ENCODE measurements around the gene ABCA2.
A peak's percentile ranks its signal among the peaks of the same experiment; 100 is the strongest.
"Not testable (repeated sequence)": the region's sequence is repeated elsewhere in the genome, so short reads cannot be mapped to it uniquely, and the experiment has no call there.

Gene ABCA2

GRCh38 chr9:137044037-137044436 is 16.0 kb upstream of the ABCA2 start:
- DNase-seq: no peak

DNA sequence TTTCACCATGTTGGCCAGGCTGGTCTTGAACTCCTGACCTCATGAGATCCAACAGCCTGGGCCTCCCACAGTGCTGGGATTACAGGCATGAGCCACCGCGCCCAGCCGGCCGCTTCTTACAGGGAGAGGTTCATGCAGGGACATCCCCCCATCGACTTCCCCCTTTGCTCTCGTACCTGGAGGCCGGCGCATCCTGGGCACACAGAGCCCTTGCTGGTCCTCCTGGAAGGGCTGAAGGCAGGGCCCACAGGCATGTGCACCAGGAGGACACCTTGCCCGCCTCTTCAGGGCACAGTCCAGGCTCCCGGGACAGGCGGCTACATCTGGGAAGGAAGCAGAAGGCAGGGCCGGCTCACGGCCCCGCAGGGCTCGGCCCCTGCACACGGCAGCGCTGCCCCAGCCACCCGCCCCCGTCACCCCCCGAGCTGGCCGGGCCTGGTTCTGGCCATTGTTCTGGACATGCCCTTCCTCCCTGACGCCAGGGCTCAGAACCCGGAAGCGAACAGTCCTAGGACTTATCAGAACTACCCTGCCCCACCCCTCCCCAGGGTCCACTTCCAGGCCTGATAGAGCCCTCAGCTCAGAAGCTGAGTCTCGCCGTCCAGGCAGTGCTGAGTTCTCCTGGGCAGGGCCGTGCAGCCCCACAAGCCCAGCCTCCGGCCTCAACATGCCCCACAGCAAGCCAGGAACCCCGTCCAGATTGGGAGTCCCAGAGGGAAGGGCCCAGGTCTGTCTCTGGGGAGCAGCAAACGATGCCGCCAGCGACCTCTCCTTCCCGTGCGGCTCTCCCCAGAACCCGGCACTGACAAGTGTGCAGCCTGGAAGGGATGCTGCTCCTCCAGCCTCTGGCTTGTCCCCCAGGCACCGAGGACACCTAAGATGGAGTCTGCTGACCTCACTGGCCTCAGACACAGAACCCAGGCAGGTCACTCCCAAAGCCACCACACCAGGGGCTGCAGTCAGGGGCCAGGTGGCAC is 15.0 kb upstream of the ABCA2 start:
- DNase-seq: no peak

DNA sequence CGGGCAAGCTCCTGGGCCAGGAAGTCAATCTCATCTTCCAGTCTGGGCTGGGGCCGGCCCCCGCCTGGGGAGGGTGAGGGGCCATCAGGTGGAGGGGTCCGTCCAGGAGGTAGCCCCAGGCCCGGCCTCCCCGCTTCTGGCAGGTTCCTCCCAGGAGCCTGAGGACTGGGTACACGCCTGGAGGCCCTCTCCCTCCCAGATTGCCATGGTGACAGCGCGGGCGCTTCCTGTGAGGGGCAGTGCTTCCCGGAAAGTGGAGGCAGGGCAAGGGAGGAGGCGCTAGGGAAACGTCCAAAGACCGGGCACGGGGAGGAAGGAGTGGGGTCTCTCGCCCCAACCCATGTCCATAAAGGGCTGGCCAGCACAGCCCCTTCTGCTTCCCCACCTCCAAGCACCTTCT is 13.1 kb upstream of the ABCA2 start:
- no peak for DNase-seq

DNA sequence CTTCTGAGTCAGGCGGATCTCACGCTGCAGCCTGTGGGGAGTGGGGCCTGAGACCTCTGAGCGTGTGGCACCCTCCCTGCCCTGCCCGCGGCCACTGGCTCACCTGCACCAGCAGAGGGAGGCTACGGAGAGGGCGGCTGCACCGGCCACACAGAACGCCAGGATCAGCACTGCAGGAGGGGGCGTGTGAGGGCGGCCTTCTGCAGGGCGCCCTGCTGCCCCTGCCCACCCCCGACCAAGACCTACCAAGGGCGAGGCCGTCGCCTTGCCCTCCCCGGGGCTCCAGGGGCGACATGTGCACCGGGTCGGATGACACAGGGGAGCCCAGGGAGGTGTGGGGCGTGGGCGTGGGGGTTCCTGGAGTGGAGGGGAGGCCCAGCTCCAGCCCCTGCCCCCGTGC is 12.5 kb upstream of the ABCA2 start:
- DNase-seq: no peak

- DNase-seq: no peak
These were observed 11.8 kb upstream of the ABCA2 start for GRCh38 chr9:137039611-137040366.

GRCh38 chr9:137038916-137039315 is 10.9 kb upstream of the ABCA2 start:
- no peak for DNase-seq

- no peak for DNase-seq
These were observed 9.4 kb upstream of the ABCA2 start for GRCh38 chr9:137037483-137037882.

DNA sequence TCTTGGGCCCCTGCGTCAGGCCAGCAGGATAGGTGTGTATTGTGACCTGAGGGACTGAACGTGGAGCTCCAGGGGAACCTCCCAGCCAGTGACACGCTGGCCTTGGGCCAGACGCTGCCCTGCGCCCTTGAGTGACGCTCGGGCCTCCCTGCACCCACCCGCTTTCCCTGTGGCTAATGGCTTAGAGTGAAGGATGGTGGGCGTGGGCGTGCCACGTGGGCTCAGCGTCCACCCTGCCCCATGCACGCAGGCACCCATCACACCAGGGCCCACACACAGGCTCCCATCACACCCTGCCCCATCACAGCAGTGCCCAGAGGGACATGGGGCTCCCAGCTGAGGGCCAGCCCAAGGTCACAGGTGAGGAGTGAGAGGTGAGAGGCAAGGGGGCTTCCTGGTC is 9.0 kb upstream of the ABCA2 start:
- DNase-seq: no peak

- DNase-seq: no peak
These were observed 7.9 kb upstream of the ABCA2 start for GRCh38 chr9:137035937-137036336.

- no peak for DNase-seq
These were observed 7.4 kb upstream of the ABCA2 start for GRCh38 chr9:137035507-137035834.

GRCh38 chr9:137034709-137035506 is 6.9 kb upstream of the ABCA2 start:
- peak; percentile 88 for DNase-seq

DNA sequence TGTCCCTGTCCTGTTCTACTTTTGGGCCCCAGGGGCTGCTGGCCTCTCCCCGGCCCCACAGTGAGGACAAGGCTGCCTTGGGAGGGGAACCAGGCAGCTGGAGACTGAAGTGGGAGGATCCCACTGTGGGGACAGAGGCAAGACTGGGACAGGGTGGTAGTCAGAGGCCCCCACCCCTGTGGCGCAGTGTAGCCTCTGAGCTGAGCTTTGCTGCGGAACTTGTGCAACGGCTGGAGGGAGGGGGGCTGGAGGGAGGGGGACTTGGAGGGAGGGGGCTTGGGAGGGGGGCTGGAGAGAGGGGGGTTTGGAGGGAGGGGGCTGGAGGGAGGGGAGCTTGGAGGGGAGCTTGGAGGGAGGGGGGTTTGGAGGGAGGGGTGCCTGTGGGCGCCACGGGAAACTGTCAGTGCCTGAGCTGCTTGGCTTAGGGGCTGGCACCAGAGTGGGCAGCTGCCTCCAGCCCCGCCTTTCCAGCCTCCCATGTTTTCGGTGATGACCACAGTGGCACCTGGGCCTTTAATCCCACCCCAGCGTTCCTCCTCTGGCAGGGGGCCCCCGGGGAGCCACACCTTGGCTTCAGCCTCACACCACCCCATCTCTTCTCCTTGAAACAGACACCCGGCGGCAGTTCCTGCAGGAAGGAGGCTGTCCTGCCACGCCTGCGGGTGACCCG is 6.1 kb upstream of the ABCA2 start:
- DNase-seq: peak in 1 of 2 donors; percentile 23

DNA sequence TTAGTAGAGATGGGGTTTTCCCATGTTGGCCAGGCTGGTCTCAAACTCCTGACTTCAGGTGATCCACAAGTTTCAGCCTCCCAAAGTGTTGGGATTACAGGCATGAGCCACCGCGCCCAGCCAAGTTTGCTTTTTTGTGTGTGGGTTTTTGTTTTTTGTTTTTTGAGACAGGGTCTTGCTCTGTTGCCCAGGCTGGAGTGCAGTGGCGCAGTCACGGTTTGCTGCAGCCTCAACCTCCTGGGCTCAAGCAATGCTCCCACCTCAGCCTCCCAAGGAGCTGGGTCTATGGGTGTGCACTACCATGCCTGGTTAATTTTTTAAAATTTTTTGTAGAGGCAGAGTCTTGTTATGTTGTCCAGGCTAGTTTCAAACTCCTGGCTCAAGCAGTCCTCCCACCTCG is 5.4 kb upstream of the ABCA2 start:
- DNase-seq: not testable (repeated sequence)

- peak in 1 of 2 donors; percentile 71 for DNase-seq
These were observed 4.8 kb upstream of the ABCA2 start for GRCh38 chr9:137032858-137033257.

- DNase-seq: peak; percentile 51 to 57
These were observed 4.0 kb upstream of the ABCA2 start, which contains the start of gene FUT7 for GRCh38 chr9:137031904-137032640. Gene FUT7, minus strand, starts transcription at chr9:137032088. Its CDS starts 97 bp downstream, at chr9:137031991.

- peak; percentile 52 to 64 for DNase-seq
These were observed 2.8 kb upstream of the ABCA2 start for GRCh38 chr9:137030538-137031527.

GRCh38 chr9:137030006-137030405 is 2.0 kb upstream of the ABCA2 start:
- DNase-seq: no peak

DNA sequence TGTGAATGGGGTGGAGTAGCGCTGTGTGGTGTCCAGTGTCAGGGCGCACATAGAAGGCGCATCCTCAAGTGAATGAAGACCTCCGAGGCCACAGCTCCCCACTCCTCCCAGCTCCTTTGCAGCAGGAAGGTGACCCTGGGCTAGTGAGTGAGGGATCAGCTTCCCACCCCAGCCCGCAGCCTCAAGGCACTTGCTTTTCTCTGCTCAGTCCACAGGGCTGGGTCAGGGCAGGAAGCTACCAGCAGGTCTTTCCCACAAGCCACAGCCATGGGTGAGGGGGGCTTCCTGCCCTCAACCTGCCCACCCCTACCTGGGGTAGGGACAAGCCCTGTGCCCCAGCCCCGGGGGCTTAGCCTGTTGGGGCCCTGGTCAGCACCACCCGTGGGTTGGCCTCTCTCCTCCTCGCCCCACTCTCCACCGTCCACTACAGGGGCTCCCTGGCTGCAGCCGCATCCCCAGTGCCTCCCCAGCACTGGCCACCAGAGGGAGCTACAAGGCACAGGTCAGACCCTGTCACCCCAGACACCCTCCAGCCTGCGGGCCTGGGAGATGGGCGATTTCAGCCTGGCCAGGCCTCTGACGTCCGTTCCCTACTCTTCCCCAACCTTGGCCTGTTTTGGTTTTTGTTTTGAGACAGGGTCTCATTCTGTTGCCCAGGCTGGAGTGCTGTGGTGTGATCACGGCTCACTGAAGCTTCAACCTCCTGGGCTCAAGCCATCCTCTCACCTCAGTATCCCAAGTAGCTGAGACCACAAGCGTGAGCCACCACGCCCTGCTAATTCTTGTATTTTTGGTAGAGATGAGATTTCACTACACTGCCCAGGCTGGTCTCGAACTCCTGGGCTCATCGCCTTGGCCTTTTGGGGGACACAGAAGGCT is 1.3 kb upstream of the ABCA2 start:
- peak; percentile 68 to 73 for DNase-seq
